Right lobe of liver (tissue), 6 donors: ENCODE results near the gene SERTAD1. TPM values are rescaled to one million over a fixed set of nuclear protein-coding genes. Genes with fewer than 3 reads are reported as not detected.
A peak's percentile ranks its signal among the peaks of the same experiment; 100 is the strongest.

Source experiments
- ATAC-seq, 4 donors: fragments of 200-7000 bp; cut with Tn5 transposase; one replicate each; pipeline ENCODE4 v1.9.1; 2020; ENCODE audit warnings: mild to moderate bottlenecking in 4 of 4, moderate library complexity in 4 of 4
- DNase-seq, 3 donors: peaks; one replicate each; pipeline ENCODE4 v3.0.0-alpha.2; 2020
- H3K27ac ChIP-seq, 3 donors: fragments of 200-600 bp; one replicate each; pipeline ENCODE4 v1.8.0; 2022
- H3K27me3 ChIP-seq, 2 donors: fragments of 200-600 bp; one replicate each; pipeline ENCODE4 v1.8.0; 2022
- H3K36me3 ChIP-seq, 4 donors: fragments of 200-600 bp; sonication (generic) in 1 of 4; one replicate each; pipeline versions ENCODE4 v1.5.1 to v1.8.0; 2017 to 2022; ENCODE audit warnings: control low read depth in 1 of 4
- H3K4me1 ChIP-seq, 4 donors: fragments of 200-600 bp; sonication (generic) in 1 of 4; one replicate each; pipeline versions ENCODE4 v1.5.1 to v1.8.0; 2017 to 2022; ENCODE audit warnings: control low read depth in 1 of 4
- H3K4me3 ChIP-seq, 3 donors: fragments of 200-600 bp; one replicate each; pipeline ENCODE4 v1.8.0; 2022
- H3K9me3 ChIP-seq, 4 donors: fragments of 200-600 bp; sonication (generic) in 1 of 4; one replicate each; pipeline versions ENCODE4 v1.5.1 to v1.8.0; 2017 to 2022; ENCODE audit warnings: control low read depth in 1 of 4
- CTCF ChIP-seq, 4 donors: fragments of 200-600 bp in 3 of 4; fragments of 450-650 bp in 1 of 4; IDR thresholded peaks; one replicate each; pipeline versions ENCODE4 v1.5.1 to v1.8.0; 2016 to 2022; ENCODE audit warnings: antibody characterized with exemption in 4 of 4, mild to moderate bottlenecking in 2 of 4
- POLR2A ChIP-seq: fragments of 450-650 bp; IDR thresholded peaks from one replicate; pipeline ENCODE4 v1.6.1; 2017; ENCODE audit warnings: antibody characterized with exemption, mild to moderate bottlenecking
- WGBS: methylation state at CpG from one replicate; pipeline ENCODE4 v1.1.6; 2018; ENCODE audit warnings: low coverage, low lambda C conversion rate; ENCODE audit not compliant: insufficient coverage; ENCODE audit errors: missing lambda C conversion rate; 5-methylcytosine and 5-hydroxymethylcytosine counted together
- intact Hi-C, 2 donors: fragments of 100-400 bp; cut with DNase I; formaldehyde crosslinking; loops; one replicate each; pipeline versions ENCODE4 v1.11.2 to v1.14.1; 2022
- total RNA-seq, 6 experiments: library from RNA; depleted of rRNA in 2 of 6; stranded (reverse); fragments of >200 nt in 2 of 6; fragmentation: NEBNext Ultra II Directional in 3 of 6; extraction: Animal tissue kit (Norgen Biotek cat#: 25700) in 3 of 6; gene quantifications; one replicate each; pipeline versions ENCODE4 v1.1.0 to v1.2.4, GENCODE V29; 2016 to 2023
- donor health status: DM: no; HTN: yes; CAD: no.
- donor health status: DM: no; HTN: no; CAD: no.
- donor health status: DM: no; HTN: no; CAD: no.
- donor health status: DM: no; HTN: yes; CAD: no.
- donor health status: DM: no; HTN: yes; CAD: no.

SERTAD1 gene
- total RNA-seq, 6 experiments from 2014 or later = 3.7 to 11.7 (median 6.2) TPM

- Histone ChIP-seq H3K4me3 (no peak overlapping the region), H3K4me1 (peaks cover 0 to 12% (median 5%) of the 10 kb centered on the region in 4 donors), H3K27ac (no peak overlapping the region), H3K9me3 (no peaks in the 10 kb centered on the region), H3K27me3 (no peaks in the 10 kb centered on the region), H3K36me3 (peaks cover 0 to 35% (median 12%) of the 10 kb centered on the region in 4 donors)
- intact Hi-C loops = no loop called here
- no peak for DNase-seq
- TF ChIP-seq POLR2A (no peak), CTCF (IDR thresholded peaks at IDR 0.05) (no peak)
- WGBS = 78% methylated on average over 5 of the region's 8 CpGs
- no peak for ATAC-seq
Measured at GRCh38 chr19:40446263-40446784, 20.5 kb upstream of the SERTAD1 start.

GRCh38 chr19:40445780-40446262, 20.0 kb upstream of the SERTAD1 start:
- no peaks in the 10 kb centered on the region for H3K9me3 ChIP-seq
- WGBS = 66% methylated on average over 9 of the region's 9 CpGs
- intact Hi-C loops = no loop called here
- no peak for TF ChIP-seq POLR2A
- no peak for TF ChIP-seq CTCF (IDR thresholded peaks at IDR 0.05)
- DNase-seq (no peak), ATAC-seq (no peak)
- no peaks in the 10 kb centered on the region for H3K27me3 ChIP-seq
- H3K4me1 ChIP-seq = peaks cover 0 to 12% (median 5%) of the 10 kb centered on the region in 4 donors
- H3K36me3 ChIP-seq = peaks cover 0 to 40% (median 15%) of the 10 kb centered on the region in 4 donors
- no peak overlapping the region for H3K4me3 ChIP-seq
- H3K27ac ChIP-seq = no peak overlapping the region

GRCh38 chr19:40444825-40445312, 19.1 kb upstream of the SERTAD1 start:
- Histone ChIP-seq H3K4me3 (peak overlapping the region; percentile 71 to 84 (median 73)), H3K4me1 (peaks cover 0 to 12% (median 5%) of the 10 kb centered on the region in 4 donors), H3K27ac (peak overlapping the region in 2 of 3 donors; percentile 89), H3K27me3 (no peaks in the 10 kb centered on the region), H3K36me3 (peaks cover 0 to 44% (median 19%) of the 10 kb centered on the region in 4 donors), H3K9me3 (no peaks in the 10 kb centered on the region)
- no peak for TF ChIP-seq CTCF (IDR thresholded peaks at IDR 0.05)
- 10% methylated on average over 18 of the region's 18 CpGs for WGBS
- ATAC-seq (no peak), DNase-seq (no peak)
- intact Hi-C loops = no loop called here

- no peaks in the 10 kb centered on the region for H3K27me3 ChIP-seq
- DNase-seq (peak; percentile 98), ATAC-seq (peak; percentile 72 to 83 (median 78))
- H3K27ac ChIP-seq = peak within 1 kb of the TSS; percentile 87 to 89 (median 89)
- H3K9me3 ChIP-seq = no peaks in the 10 kb centered on the region
- peaks cover 0 to 38% (median 19%) of the 10 kb centered on the region in 4 donors for H3K36me3 ChIP-seq
- TF ChIP-seq CTCF (IDR thresholded peaks at IDR 0.05) (peak in 1 of 4 donors; percentile 13), POLR2A (peak; percentile 95)
- H3K4me3 ChIP-seq = peak within 1 kb of the TSS; percentile 71 to 84 (median 73)
- WGBS = under 1% methylated on average over 29 of the region's 72 CpGs
- peaks cover 0 to 12% (median 5%) of the 10 kb centered on the region in 4 donors for H3K4me1 ChIP-seq
- intact Hi-C loops = no loop called here
Measured at GRCh38 chr19:40444000-40444824, 18.4 kb upstream of the SERTAD1 start, which contains the start of gene SERTAD3. Gene SERTAD3, minus strand, starts transcription at chr19:40444335. Its CDS starts 2,255 bp downstream, at chr19:40442080.
